ENCODE results near the gene ZNF106. TPM values are rescaled to one million over a fixed set of nuclear protein-coding genes. Genes with fewer than 3 reads are reported as not detected.

ZNF106 gene
- total RNA-seq, 1 experiment from 2014 or later: 28.5 TPM

- H3K36me3 ChIP-seq (ENCODE audit: control insufficient read depth in 1 of 2, insufficient read depth in 2 of 2, low read length in 2 of 2): no peaks in the 10 kb centered on the region
- BruUV-seq (replicated peaks): no TSS peak
- no peak overlapping the region for H3K27ac ChIP-seq (ENCODE audit: low read depth, low read length)
- TF ChIP-seq, protein P1, sequence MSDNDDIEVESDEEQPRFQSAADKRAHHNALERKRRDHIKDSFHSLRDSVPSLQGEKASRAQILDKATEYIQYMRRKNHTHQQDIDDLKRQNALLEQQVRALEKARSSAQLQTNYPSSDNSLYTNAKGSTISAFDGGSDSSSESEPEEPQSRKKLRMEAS (IDR thresholded peaks at IDR 0.05): no peak
- no peak for TF ChIP-seq ELF1 (IDR thresholded peaks at IDR 0.05; ENCODE audit: borderline replicate concordance, low read depth)
- no peak for TF ChIP-seq SP1 (IDR thresholded peaks at IDR 0.05; ENCODE audit: low read depth)
- TF ChIP-seq SIN3A (IDR thresholded peaks at IDR 0.05; ENCODE audit: low read depth): no peak
- TF ChIP-seq POLR2A (IDR thresholded peaks at IDR 0.05; ENCODE audit: borderline replicate concordance, extremely low read depth, insufficient read depth, insufficient read length): no peak
- no peak for TF ChIP-seq CEBPB (IDR thresholded peaks at IDR 0.05; ENCODE audit: low read depth)
- TF ChIP-seq EZH2 (IDR thresholded peaks at IDR 0.05): no peak
- TF ChIP-seq EGR1 (IDR thresholded peaks at IDR 0.05; ENCODE audit: low read depth): no peak
- TF ChIP-seq JUND (IDR thresholded peaks at IDR 0.05): no peak
- ATAC-seq (no peak), DNase-seq (ENCODE audit: low read depth, low spot score) (no peak)
- RAD21 ChIA-PET (ENCODE audit: low non-redundant PET in 1 of 2, low total read pairs in 2 of 2, uncharacterized antibody in 2 of 2, unreplicated experiment in 2 of 2): no interaction called here
- H3K4me2 ChIP-seq (ENCODE audit: low read length): no peak overlapping the region
- CTCF ChIA-PET: no interaction called here
- no peaks in the 10 kb centered on the region for H3K79me2 ChIP-seq (ENCODE audit: insufficient read depth, low read length)
- H3K9ac ChIP-seq (ENCODE audit: low read length): no peak overlapping the region
- H3K27me3 ChIP-seq (ENCODE audit: insufficient read depth, low read length): no peaks in the 10 kb centered on the region
- POLR2A ChIA-PET: no interaction called here
- intact Hi-C loops (cut with micrococcal nuclease): no loop called here
- no peak overlapping the region for H2AFZ ChIP-seq (ENCODE audit: low read depth, low read length, poor library complexity, severe bottlenecking)
- H3K9me2 ChIP-seq (ENCODE audit: insufficient read depth): no peaks in the 10 kb centered on the region
- no peak overlapping the region for H3K4me3 ChIP-seq (replicated peaks in 1 of 2; ENCODE audit: low read depth in 1 of 2, low read length in 2 of 2)
- H3K9me3 ChIP-seq (ENCODE audit: control insufficient read depth in 1 of 2, insufficient read depth in 1 of 2, low read depth in 1 of 2, low read length in 2 of 2): no peaks in the 10 kb centered on the region
- peaks cover 0 to 4% of the 10 kb centered on the region in 2 experiments; a peak in 3 of 4 replicates for H3K4me1 ChIP-seq (ENCODE audit: control insufficient read depth in 1 of 2, insufficient read depth in 2 of 2, low read length in 2 of 2)
- H4K20me1 ChIP-seq (ENCODE audit: insufficient read depth): no peaks in the 10 kb centered on the region
These were observed 124.9 kb downstream of the ZNF106 start for GRCh38 chr15:42365921-42366550.

GRCh38 chr15:42364529-42364928, 126.4 kb downstream of the ZNF106 start:
- Histone ChIP-seq H3K79me2 (ENCODE audit: insufficient read depth, low read length) (no peaks in the 10 kb centered on the region), H3K4me3 (replicated peaks in 1 of 2; ENCODE audit: low read depth in 1 of 2, low read length in 2 of 2) (no peak overlapping the region), H3K9ac (ENCODE audit: low read length) (no peak overlapping the region), H2AFZ (ENCODE audit: low read depth, low read length, poor library complexity, severe bottlenecking) (no peak overlapping the region), H3K4me1 (ENCODE audit: control insufficient read depth in 1 of 2, insufficient read depth in 2 of 2, low read length in 2 of 2) (no peaks in the 10 kb centered on the region), H3K9me3 (ENCODE audit: control insufficient read depth in 1 of 2, insufficient read depth in 1 of 2, low read depth in 1 of 2, low read length in 2 of 2) (no peaks in the 10 kb centered on the region), H3K36me3 (ENCODE audit: control insufficient read depth in 1 of 2, insufficient read depth in 2 of 2, low read length in 2 of 2) (no peaks in the 10 kb centered on the region), H3K27ac (ENCODE audit: low read depth, low read length) (no peak overlapping the region), H3K27me3 (ENCODE audit: insufficient read depth, low read length) (no peaks in the 10 kb centered on the region), H4K20me1 (ENCODE audit: insufficient read depth) (no peaks in the 10 kb centered on the region), H3K9me2 (ENCODE audit: insufficient read depth) (no peaks in the 10 kb centered on the region), H3K4me2 (ENCODE audit: low read length) (no peak overlapping the region)
- RAD21 ChIA-PET (ENCODE audit: low non-redundant PET in 1 of 2, low total read pairs in 2 of 2, uncharacterized antibody in 2 of 2, unreplicated experiment in 2 of 2): no interaction called here
- POLR2A ChIA-PET: no interaction called here
- DNase-seq (ENCODE audit: low read depth, low spot score): no peak
- BruUV-seq (replicated peaks): no TSS peak
- no peak for TF ChIP-seq REST (IDR thresholded peaks at IDR 0.05; ENCODE audit: low read depth)
- no peak for TF ChIP-seq ELF1 (IDR thresholded peaks at IDR 0.05; ENCODE audit: borderline replicate concordance, low read depth)
- TF ChIP-seq POLR2AphosphoS5 (IDR thresholded peaks at IDR 0.05; ENCODE audit: low read depth, low read length): no peak
- no peak for TF ChIP-seq TCF7L2 (IDR thresholded peaks at IDR 0.05; ENCODE audit: borderline replicate concordance, extremely low read depth, insufficient read depth, insufficient read length)
- TF ChIP-seq ZNF274 (IDR thresholded peaks at IDR 0.05; ENCODE audit: low read depth, low read length): no peak
- no peak for TF ChIP-seq RAD21 (IDR thresholded peaks at IDR 0.05; ENCODE audit: low read depth)
- TF ChIP-seq POLR2A (IDR thresholded peaks at IDR 0.05; ENCODE audit: borderline replicate concordance, extremely low read depth, insufficient read depth, insufficient read length): no peak
- TF ChIP-seq SIN3A (IDR thresholded peaks at IDR 0.05; ENCODE audit: low read depth): no peak
- no peak for TF ChIP-seq JUND (IDR thresholded peaks at IDR 0.05)
- TF ChIP-seq SRF (IDR thresholded peaks at IDR 0.05; ENCODE audit: low read depth): no peak
- TF ChIP-seq SP1 (IDR thresholded peaks at IDR 0.05; ENCODE audit: low read depth): no peak
- no peak for ATAC-seq
- intact Hi-C loops (cut with micrococcal nuclease): no loop called here
- CTCF ChIA-PET: interaction anchor here (1.0 kb wide), 1 partner anchor 21 kb away, joined by 5 read pairs; no protein-coding TSS in a partner anchor
